GM19240 (cell line): ENCODE measurements around the gene FKBP11.
"Not testable (repeated sequence)": the region's sequence is repeated elsewhere in the genome, so short reads cannot be mapped to it uniquely, and the experiment has no call there.

ENCODE experiments used
- DNase-seq: peaks from one replicate; pipeline ENCODE4 v3.0.0; 2011; ENCODE audit warnings: low spot score; ENCODE audit not compliant: insufficient read length

Gene FKBP11

DNA sequence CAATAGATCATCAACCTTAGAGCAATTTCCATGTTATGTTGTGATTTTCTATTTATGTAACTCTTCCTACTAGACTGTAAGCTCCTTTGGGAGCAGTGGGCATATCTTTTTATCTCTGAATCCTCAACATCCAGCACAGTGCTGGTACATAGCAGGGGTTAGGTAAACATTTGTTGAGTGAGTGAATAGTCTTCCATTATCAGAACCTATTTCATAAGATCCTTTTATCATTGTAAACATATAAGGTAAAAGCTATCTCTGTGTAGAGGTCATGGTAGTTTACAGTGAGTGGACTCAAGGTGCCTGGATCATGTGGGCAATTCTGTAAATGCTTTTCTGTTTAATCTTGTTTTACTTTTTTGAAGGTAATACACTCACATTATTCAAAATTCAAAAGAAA, 15.1 kb downstream of the FKBP11 start:
- no peak for DNase-seq

DNA sequence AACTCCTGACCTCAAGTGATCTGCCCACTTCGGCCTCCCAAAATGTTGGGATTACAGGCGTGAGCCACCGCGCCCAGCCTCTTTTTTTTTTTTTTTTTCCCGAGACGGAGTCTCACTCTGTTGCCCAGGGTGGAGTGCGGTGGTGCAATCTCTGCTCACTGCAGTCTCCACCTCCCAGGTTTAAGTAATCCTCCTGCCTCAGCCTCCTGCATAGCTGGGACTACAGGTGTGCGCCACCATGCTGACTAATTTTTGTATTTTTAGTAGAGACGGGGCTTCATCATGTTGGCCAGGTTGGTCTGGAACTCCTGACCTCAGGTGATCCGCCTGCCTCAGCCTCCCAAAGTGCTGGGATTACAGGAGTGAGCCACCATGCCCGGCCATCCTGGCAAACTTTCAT, 15.6 kb downstream of the FKBP11 start:
- DNase-seq: not testable (repeated sequence)

DNA sequence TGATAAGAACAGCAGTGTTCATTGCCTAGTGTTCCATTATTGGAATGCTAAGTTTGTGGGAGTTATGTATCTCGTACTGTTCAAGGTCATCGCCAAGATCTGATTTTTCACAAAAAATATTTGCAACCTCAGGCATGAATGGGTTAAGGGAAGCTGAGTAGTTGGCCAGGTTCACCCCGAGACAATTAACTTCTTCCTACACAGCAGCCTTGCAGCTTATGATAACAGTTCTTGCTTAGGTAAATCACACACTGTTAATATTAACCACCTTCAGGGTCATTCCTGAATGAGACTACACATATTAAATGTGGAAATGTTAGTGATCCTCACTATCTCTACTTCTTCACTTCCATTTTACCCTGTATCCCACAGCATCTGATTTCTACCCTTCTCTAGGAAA, 18.0 kb downstream of the FKBP11 start:
- DNase-seq: no peak

DNA sequence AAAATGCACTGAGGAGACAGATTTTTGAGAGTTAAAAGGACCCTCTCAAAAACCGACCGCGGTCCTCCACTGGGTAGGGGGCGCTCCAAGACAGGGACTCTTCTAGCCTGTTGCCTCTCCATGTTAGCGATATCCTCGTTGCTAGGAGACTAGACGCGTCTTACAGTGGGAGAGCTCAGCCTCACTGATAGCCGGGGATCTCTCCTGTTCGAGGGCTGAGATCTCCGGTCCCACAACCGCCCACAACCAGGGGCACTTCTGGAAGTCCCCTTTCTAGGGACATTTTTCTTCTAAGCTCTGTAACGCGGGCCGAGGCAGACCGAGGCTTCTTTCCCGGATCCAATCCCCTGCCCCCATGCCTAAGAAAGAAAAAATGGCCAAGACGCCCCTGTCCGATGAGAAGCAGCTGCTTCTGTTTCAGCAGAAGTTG, 21.3 kb downstream of the FKBP11 start:
- DNase-seq: peak; percentile 56

DNA sequence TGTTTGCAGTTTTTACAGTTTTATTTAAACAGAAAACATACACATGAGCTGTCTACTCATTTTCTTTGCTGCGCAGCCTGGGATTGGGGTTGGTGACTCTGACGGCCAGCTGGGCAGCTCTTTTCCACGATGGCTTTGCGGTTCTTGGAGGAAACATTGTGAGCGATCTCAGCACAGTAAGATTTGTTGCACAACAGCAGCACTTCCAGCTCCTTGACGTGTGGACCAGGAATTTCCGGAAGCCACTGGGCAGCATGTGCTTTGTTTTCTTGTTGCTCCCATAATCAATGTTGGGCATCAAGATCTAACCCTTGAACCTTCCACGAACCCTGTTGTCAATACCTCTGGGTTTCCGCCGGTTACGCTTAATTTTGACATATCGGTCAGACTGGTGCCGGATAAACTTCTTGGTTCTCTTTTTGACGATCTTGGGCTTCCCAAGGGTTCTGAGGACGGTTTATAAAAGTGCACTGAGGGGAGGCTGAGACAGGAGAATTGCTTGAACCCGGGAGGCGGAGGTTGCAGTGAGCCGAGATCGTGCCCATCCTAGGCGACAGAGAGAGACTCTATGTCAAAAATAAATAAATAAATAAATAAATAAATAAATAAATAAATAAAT, 21.8 kb downstream of the FKBP11 start:
- no peak for DNase-seq

DNA sequence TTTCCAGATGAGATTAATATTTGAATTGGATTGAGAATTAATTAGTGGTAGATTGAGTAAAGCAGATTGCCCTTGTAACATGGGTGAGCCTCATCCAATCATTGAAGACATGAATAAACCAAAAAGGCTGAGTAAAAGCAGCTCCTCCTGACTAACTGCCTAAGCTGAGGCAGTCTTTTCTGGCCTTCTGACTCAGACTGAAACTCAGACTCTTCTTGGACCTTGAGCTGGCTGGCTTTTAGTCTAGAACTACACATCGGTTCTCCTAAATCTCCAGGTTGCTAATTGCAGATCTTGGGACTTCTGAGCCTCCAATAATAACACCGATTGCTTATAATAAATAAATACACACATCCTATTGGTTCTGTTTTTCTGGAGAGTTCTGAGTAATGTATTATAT, 24.0 kb downstream of the FKBP11 start:
- DNase-seq: peak; percentile 36

DNA sequence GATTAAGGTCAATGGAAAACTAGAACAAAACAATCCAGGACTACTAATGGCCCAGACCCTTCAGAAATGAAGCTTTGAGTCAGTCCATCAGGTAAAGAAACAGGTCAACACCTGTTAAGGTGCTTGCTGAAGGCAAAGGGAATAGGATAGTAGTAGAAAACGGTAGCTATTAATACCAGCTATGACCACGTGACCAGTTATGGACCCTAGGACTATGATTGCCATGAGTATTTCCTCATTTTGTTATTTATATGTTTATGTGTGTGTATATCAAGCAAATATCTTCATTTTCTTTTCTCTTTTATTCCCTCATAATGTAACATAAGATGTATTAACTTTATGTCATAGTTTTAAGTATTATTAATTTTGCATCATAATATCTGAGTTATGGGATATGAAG, 25.6 kb downstream of the FKBP11 start:
- DNase-seq: no peak

DNA sequence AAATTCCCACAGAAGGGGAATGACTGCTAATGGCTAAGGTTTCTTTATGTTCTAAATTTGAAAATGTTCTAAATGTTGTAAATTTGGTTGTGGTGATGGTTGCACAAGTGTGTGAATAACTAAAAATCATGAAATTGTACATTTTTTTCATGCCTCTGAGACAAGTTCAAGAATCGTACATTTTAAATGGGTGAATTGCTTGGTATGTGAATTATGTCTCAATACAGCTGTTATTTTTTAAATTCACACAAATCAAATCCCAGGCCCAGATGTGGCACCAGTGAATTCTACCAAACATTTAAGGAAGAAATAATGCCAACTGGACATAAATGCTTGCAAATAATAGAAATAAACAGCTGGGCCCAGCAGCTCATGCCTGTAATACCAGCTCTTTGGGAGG, 31.0 kb downstream of the FKBP11 start:
- DNase-seq: no peak

DNA sequence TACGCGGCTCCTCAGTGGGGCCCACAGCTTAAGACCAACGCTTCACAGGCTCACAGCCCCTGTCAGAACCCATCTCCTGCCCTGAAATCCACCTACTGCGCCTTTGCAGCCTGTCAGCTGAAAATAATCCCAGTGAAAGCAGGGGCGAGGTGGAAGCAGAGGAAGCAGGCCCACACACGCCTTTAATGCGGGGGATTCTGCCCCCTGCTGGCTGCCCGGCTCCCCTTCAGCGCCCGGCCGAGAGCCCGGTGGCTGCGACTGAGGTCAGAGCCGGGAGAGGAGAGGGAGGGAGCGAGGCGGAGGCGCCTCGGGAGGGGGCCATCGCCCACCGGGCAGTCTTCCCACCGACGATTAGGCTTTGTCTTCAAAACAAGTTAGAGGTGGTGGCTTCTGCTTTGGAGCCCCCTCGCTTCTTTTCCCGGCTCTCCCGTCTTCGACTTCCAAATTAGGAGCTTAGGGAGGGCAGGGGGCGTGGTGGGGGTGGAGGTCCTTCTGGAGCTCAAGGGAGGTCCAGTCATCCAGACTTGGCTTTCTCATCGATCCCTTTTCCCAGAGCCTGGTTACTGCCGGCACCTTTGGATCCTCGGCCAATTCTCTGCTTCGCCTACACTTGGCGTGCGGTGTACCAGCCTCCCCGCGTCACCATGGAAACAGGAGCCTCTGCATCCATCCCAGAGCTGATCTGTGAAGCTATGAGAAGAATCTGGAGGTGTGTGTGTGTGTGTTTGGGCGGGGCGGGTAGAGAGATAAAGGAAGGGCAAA, 34.5 kb downstream of the FKBP11 start:
- peak; percentile 48 for DNase-seq

DNA sequence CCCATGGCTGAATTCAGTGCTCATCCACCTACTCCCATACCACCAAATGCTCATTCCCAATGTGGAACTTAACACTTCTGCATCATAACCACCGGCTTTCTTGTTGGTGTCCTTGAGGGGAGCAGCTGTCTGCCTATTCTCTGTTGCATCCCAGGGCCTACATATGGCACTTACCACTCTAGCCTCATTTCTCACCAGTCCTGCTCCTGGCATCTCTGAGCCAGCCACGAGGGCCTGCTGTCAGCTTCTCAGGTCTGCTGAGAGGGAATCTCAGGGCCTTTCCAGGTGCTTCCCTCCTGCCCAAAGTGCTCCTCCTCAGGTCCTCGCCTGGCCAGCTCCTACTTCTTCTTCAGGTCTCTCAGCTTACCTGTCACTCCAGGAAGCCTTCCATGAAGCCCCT, 35.6 kb downstream of the FKBP11 start:
- DNase-seq: no peak

DNA sequence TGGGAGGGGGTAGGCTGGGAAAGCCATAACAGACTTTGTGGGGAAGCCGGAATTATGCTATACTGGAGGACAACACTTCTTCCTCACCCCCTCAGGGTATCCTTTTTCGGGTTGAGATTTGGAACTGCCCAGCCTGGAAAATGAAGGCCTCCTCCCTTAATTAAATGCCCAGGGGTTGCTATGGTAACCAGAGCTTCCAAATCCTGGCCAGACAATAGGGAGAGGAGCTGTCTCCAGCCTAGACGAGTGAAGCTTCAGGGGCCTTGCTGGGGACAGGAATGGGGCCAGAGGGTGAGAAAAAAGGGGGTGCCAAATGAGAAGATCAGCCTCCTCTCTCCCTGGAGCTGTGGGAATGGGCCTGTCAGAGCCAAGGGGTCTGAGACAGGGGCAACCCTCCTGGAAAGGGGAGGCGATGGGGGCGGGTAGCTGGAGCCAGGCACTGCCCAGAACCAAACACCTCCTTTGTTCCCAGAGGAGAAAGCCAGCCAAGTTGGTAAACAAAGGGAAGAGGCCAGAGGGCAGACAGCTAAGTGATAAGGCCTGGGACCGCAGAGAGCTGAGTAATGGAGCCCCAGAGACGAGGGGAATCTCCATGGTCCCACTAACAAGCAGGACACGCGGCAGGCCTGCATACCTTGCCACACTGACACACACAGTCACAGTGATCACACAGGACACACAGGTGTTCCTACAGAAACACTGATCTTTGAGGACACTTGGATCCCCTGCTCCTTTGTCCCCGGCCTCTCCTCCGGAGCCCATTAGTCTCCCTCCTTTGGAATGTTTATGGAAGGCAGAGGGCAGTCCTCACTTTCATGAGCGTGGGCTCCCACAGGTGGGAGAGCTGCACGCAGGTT, 41.8 kb downstream of the FKBP11 start:
- DNase-seq: no peak

DNA sequence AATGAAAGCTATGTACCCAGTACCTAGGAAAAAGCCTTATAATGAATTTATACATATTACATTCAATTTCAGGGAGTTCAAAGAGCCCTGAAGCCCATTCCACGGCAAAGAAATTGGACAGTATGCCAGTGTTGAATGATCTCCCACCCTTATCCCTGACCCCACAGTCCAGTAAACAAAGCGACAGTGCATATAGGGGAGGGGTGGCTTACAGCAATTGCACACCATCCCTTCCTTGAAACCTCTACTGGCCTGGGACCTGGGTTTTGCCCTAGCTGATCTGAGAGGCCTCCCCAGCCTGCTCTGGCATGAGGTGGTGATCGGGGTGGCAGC, 42.4 kb downstream of the FKBP11 start:
- no peak for DNase-seq

DNA sequence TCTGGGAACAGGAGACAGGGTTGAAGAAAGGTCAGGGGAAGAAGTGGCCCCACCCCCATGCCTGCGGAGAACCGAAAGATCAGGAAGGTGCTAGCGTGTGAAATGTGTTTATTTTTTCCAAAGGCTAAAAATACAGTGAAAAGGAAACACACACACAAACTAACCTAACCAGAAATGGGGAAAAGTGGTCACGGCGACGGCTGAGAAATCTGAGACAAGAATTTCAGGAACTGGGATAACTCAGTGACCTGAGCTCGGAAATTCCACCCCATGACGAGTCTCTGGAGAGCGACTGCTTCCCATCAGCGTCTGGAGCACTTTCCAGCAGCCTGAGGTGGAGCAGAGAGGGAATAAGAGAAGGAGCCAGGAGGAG, 43.0 kb downstream of the FKBP11 start:
- DNase-seq: no peak

DNA sequence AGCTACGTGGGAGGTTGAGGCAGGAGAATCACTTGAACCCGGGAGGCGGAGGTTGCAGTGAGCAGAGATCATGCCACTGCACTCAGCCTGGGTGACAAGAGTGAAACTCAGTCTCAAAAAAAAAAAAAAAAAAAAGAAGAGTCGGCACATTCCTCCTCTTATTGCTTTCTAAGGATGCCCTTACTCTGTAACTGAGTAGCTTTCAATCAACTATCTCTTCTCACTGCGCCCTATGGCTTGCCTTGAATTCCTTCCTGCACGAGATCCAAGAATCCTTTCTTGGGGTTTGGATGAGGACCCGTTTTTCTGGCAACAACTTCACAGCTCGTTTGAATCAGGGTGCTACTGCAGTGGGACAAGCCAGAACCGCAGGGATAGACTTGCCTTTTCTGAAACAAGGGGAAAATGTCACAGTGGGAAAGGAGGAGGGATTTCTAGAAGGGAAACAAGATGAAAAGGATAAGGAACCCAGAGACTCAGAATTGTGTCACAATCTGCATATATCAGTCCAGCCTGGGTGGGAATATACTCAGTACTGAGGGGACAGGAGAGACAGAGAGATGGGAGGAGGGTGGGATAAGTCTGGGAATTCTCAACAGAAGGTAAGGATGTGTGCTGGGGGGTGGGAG, 43.5 kb downstream of the FKBP11 start:
- DNase-seq: no peak

DNA sequence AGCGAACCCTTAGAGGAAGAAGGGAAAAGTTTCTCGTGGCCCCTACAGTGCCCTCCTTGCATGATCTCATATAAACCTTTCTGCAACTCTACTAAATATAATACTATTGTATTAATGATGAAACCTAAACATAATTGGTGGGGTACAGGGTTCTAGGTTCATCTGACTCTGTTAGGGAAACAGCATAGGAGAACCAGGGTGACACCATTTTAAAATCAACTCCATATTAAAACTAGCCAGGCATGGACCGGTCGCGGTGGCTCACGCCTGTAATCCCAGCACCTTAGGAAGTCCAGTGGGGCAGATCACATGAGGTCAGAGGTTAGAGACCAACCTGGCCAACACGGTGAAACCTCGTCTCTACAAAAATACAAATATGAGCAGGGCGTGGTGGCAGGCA, 44.6 kb downstream of the FKBP11 start:
- no peak for DNase-seq

DNA sequence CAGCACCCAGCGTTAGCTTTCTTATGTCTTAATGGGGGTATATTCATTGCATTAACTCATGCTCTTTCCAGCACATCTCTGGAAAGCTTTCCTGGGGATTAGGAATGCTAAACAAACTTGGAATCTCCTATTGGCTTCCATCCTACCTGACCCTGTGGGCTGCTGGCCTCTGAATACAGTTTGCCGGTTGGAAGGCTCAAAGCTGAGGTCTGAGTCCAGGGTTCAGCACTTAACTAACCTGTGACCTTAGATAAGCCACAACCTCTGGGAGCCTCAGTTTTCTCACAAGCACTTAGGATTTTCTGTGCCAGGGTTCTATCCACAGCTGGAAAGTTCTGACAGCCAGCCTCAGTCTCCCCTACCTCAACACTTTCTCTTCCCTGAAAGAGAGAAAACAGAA, 46.7 kb downstream of the FKBP11 start:
- no peak for DNase-seq

DNA sequence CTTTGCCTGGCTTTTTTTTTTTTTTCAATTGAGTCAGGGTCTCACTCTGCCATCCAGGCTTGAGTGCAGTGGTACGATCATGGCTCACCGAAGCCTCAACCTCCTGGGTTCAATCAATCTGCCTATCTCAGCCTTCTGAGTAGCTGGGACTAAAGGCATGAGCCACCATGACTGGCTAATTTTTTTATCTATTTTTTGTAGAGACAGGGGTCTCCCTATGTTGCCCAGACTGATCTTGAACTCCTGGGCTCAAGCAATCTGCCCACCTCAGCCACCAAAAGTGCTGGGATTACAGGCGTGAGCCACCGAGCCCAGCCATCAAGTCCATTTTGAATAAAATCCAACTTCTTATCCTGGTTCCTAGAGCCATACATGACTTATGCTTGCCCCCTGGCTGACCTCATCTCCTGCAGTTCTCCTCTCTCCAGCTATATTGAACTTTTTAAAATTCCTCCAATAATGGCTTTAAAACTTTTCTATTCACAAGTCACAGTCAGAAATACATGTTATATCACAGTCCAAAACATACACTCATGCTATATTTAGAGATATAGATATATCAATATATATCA, 49.3 kb downstream of the FKBP11 start:
- DNase-seq: no peak

DNA sequence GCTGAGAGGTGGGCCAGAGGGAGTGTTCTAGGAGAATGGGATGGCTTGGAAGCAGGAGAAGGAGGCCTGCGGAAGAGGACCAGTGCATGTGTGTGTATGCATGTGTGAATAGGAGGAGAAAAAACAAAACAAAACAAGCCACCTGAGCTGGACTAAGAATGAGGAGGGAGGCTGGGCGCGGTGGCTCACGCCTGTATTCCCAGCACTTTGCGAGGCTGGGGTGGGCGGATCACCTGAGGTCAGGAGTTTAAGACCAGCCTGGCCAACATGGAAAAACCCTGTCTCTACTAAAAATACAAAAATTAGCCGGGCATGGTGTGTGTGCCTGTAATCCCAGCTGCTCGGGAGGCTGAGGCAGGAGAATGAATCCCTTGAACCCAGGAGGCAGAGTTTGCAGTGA, 51.8 kb downstream of the FKBP11 start:
- DNase-seq: not testable (repeated sequence)

DNA sequence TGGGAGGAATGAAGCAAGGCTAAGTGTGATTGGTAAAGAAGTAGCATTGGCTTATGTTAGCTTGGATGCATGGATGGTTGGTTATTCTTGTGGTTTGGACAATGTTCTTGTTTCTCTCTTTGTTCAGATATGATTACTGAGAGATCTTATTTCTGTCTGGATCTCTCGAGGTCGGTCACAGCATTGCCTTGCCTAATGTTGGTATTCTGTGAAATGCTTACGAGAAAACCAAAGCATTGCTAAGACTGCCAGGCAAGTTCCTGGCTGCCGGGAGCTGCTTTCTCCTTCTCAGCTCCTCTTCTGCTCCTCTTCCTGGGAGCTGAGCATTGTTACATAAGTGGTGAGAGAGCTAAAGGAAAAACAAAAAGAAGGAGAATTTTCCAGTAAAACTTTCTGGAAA, 52.2 kb downstream of the FKBP11 start:
- DNase-seq: no peak
